DND-41 (cell line): ENCODE data around the gene UBAP1.

Experiments
- ATAC-seq: fragments of 200-7000 bp; cut with Tn5 transposase; 3 replicates; pipeline ENCODE4 v1.9.1; 2021; ENCODE audit warnings: low read depth; ENCODE audit not compliant: insufficient read depth
- DNase-seq: peaks from one replicate; pipeline ENCODE4 v3.0.0-alpha.2; 2020
- H2AFZ ChIP-seq: 2 replicates; pipeline ENCODE4 v1.6.0; 2012; ENCODE audit warnings: low read depth, low read length
- H3K27ac ChIP-seq: 2 replicates; pipeline ENCODE4 v1.5.1; 2012; ENCODE audit warnings: low read length, inconsistent platforms
- H3K27me3 ChIP-seq: fragments of 200-600 bp; sonication (generic); 2 replicates; pipeline ENCODE4 v1.6.0; 2012; ENCODE audit warnings: low read length, mild to moderate bottlenecking, inconsistent platforms; ENCODE audit not compliant: insufficient read depth, poor library complexity
- H3K36me3 ChIP-seq: 2 replicates; pipeline ENCODE4 v1.5.1; 2012; ENCODE audit warnings: low read length, inconsistent platforms; ENCODE audit not compliant: insufficient read depth
- H3K4me1 ChIP-seq: 2 replicates; pipeline ENCODE4 v1.5.1; 2012; ENCODE audit warnings: mild to moderate bottlenecking, low read length; ENCODE audit not compliant: insufficient read depth
- H3K4me2 ChIP-seq: 2 replicates; pipeline ENCODE4 v1.6.0; 2012; ENCODE audit warnings: mild to moderate bottlenecking, moderate library complexity, low read length, inconsistent platforms; ENCODE audit not compliant: insufficient read depth
- H3K4me3 ChIP-seq, 2 experiments: fragments of 200-600 bp in 1 of 2; shearing (Covaris generic) in 1 of 2; 2 replicates each; pipeline ENCODE4 v1.5.1; 2012 to 2016; ENCODE audit warnings: inconsistent platforms in 2 of 2, low read length in 2 of 2, mild to moderate bottlenecking in 2 of 2, low read depth in 1 of 2, moderate library complexity in 1 of 2
- H3K79me2 ChIP-seq: 2 replicates; pipeline ENCODE4 v1.6.0; 2012; ENCODE audit warnings: low read length, inconsistent platforms; ENCODE audit not compliant: insufficient read depth
- H3K9ac ChIP-seq: 2 replicates; pipeline ENCODE4 v1.6.0; 2012; ENCODE audit warnings: low read depth, mild to moderate bottlenecking, inconsistent platforms, low read length, moderate library complexity
- H3K9me3 ChIP-seq: 2 replicates; pipeline ENCODE4 v1.5.1; 2012; ENCODE audit warnings: low read length, moderate library complexity, mild to moderate bottlenecking, inconsistent platforms; ENCODE audit not compliant: insufficient read depth, severe bottlenecking
- H4K20me1 ChIP-seq: 2 replicates; pipeline ENCODE4 v1.6.0; 2012; ENCODE audit warnings: low read length; ENCODE audit not compliant: insufficient read depth
- EZH2 ChIP-seq: IDR thresholded peaks from 3 replicates; pipeline ENCODE4 v1.6.1; 2012; ENCODE audit warnings: borderline replicate concordance, low read depth, mild to moderate bottlenecking, moderate library complexity, low read length, inconsistent platforms; ENCODE audit not compliant: severe bottlenecking
- TF ChIP-seq, protein P1 (sequence below): IDR thresholded peaks from 2 replicates; pipeline ENCODE4 v1.5.1; 2012; ENCODE audit warnings: borderline replicate concordance, low read length, moderate library complexity, mild to moderate bottlenecking; ENCODE audit not compliant: poor library complexity, severe bottlenecking; ENCODE audit errors: extremely low read depth

UBAP1 gene

DNA sequence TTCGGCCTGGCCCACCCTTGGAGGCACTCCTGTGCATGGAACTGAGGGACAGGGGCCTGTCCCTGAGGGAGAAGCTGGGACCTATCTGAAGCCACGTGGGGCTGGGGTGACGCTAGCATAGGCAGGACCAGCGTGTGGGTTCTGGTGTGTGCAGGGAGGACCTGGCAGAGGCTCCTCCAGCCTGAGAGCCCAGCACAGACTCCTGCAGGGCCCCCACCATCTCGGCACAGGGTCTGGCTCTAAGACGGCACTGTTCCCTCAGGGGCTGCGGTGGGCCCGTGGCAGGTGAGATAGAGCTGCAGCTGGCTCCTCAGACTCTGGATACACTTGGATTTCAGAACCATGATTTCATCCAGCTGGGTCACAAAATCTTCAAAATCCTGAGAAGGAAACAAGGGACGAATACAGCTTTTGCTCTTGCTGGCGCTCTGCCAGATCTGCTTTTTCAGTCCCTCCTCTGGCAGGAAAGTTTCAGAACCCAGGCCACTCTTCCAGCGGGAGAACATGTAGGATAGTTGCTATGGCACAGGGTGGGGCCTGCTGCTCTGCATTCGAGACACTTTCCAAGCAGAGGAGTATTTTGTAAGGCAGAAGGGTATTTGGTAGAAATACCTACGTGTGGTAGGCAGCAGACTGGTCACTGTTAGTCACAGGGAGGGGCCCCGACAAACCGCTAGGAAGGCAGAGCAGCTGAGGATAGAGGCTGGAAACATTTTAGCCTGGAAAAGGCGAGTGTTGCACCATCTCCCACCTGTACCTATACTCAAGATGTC is 75.5 kb downstream of the UBAP1 start:
- peaks cover 98% of the 10 kb centered on the region for H3K36me3 ChIP-seq
- no peak overlapping the region for H3K4me2 ChIP-seq
- ATAC-seq (no peak), DNase-seq (no peak)
- H3K9ac ChIP-seq, result no peak overlapping the region
- no peak overlapping the region for H2AFZ ChIP-seq
- H4K20me1 ChIP-seq, result no peaks in the 10 kb centered on the region
- H3K79me2 ChIP-seq, result no peaks in the 10 kb centered on the region
- H3K27ac ChIP-seq, result no peak overlapping the region
- no peaks in the 10 kb centered on the region for H3K9me3 ChIP-seq
- TF ChIP-seq, protein P1, sequence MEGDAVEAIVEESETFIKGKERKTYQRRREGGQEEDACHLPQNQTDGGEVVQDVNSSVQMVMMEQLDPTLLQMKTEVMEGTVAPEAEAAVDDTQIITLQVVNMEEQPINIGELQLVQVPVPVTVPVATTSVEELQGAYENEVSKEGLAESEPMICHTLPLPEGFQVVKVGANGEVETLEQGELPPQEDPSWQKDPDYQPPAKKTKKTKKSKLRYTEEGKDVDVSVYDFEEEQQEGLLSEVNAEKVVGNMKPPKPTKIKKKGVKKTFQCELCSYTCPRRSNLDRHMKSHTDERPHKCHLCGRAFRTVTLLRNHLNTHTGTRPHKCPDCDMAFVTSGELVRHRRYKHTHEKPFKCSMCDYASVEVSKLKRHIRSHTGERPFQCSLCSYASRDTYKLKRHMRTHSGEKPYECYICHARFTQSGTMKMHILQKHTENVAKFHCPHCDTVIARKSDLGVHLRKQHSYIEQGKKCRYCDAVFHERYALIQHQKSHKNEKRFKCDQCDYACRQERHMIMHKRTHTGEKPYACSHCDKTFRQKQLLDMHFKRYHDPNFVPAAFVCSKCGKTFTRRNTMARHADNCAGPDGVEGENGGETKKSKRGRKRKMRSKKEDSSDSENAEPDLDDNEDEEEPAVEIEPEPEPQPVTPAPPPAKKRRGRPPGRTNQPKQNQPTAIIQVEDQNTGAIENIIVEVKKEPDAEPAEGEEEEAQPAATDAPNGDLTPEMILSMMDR, result no peak
- TF ChIP-seq EZH2, result no peak
- H3K27me3 ChIP-seq, result no peaks in the 10 kb centered on the region
- H3K4me3 ChIP-seq, result no peak overlapping the region
- H3K4me1 ChIP-seq, result peaks cover 30% of the 10 kb centered on the region

DNA sequence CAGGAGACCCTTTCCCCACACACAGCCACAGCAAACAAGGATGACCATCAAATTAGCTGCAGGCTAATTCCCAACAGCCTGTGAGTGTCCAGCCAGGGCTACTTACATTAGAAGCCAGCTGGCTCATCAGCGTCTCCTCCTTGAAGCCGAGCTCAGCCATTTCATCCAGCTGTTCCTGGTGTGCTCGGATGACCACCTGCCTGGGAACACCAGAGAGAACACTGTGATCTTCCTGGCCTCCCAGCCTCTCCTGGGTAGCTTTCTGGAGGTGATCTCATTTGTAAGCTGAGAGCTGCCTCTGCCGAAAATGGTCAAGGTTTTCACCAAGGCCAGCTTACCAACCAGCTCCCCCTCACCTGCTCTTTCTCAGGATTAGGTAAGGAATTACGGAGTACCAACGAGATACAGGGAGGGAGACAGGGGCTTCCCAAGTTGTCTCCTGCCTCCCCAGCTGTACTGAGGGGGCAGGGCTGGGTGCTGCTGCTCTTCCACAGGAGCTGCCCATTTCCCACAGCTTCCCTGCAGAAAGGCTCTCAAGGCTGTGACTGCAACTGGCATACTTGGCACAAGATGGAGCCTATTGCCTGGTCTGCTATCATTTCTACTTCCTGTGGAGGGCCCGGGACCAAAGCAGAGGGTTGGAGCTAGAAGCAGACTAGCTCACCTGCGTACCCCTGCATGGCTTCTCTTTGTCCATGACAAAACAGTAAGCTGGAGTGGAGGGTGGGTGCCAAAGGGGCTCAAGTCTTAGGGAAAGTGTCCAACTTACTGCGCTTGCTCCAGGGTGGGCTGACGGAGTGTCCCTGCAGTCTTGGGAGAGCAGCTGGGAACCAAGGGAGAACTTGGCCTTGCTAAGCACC is 76.4 kb downstream of the UBAP1 start:
- Histone ChIP-seq H3K27ac (0 out of 2 replicates have a peak overlapping the region, but pooled peaks have one; percentile 26), H3K36me3 (peaks cover 96% of the 10 kb centered on the region), H3K9me3 (no peaks in the 10 kb centered on the region), H3K4me2 (no peak overlapping the region), H2AFZ (no peak overlapping the region), H3K9ac (no peak overlapping the region), H3K4me1 (peaks cover 30% of the 10 kb centered on the region), H3K4me3 (no peak overlapping the region), H3K27me3 (no peaks in the 10 kb centered on the region), H3K79me2 (no peaks in the 10 kb centered on the region), H4K20me1 (no peaks in the 10 kb centered on the region)
- ATAC-seq, result no peak
- no peak for TF ChIP-seq EZH2
- TF ChIP-seq, protein P1, result no peak
- DNase-seq, result no peak

DNA sequence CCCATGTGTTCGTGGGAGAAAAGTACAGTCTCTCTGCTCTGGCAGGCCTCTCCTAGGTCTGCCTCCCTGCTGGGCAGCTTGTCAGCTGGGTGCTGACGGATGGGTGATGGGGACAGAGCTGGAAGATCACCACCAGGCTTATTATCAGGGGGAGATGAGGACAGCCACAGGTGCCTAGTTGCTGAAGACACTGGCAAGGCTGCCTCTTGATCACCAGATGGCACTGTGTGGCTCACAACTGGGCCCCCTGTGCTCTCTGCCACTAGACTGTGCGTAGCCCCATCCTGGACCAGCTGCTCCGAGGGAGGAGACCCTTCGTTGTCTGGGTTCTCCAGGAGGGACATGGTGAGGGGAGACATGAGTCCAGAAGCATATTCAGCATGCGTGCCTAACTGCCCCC is 77.3 kb downstream of the UBAP1 start:
- DNase-seq (peak; percentile 40), ATAC-seq (peak; percentile 52)
- Histone ChIP-seq H3K27ac (peak overlapping the region; percentile 61), H3K4me1 (peaks cover 30% of the 10 kb centered on the region), H4K20me1 (no peaks in the 10 kb centered on the region), H3K9ac (no peak overlapping the region), H3K36me3 (peaks cover 87% of the 10 kb centered on the region), H3K27me3 (no peaks in the 10 kb centered on the region), H2AFZ (no peak overlapping the region), H3K4me2 (no peak overlapping the region), H3K4me3 (no peak overlapping the region), H3K9me3 (no peaks in the 10 kb centered on the region), H3K79me2 (no peaks in the 10 kb centered on the region)
- no peak for TF ChIP-seq EZH2
- TF ChIP-seq, protein P1, result peak; percentile 64
